ENCODE measurements around the gene MAPKAPK3.

MAPKAPK3 gene

DNA sequence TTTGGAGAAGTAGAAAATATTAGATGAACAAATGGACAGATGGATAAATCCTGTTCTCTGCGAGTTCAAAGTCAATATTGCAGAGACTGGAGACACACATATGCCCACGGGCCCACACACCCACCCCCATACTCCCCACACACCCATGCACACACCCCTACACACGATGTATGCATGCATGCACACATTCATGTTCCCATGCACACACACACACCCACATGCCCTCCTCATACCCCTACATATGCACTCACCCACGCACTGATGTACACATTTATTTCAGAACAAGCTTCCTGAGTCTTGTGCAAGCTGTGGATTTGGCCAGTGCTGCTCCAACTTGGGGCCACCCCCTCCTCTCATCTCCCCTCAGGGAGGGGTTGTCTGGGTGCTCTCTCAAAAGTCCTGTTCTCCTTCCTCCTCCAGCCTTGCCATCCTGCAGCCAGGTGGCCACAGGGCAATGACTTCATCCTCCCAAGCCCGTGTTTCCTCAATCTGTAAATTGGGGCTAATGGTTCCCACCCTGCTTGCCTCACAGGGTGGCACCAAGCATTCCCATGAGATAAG lies 16.4 kb downstream of the MAPKAPK3 start:
- Histone ChIP-seq H3K27ac (ENCODE audit: low read depth, low read length) (no peak overlapping the region), H2AFZ (ENCODE audit: insufficient read depth, low read length, poor library complexity) (no peak overlapping the region), H3K9me3 (ENCODE audit: insufficient read depth, low read depth, low read length) (no peaks in the 10 kb centered on the region), H3K4ac (ENCODE audit: low read depth, low read length) (no peak overlapping the region), H2BK5ac (ENCODE audit: low read depth, low read length, poor library complexity) (no peak overlapping the region), H2AK5ac (ENCODE audit: low read length) (no peak overlapping the region), H3K79me1 (ENCODE audit: low read length) (no peaks in the 10 kb centered on the region), H3K9ac (ENCODE audit: low read length) (no peak overlapping the region), H4K8ac (ENCODE audit: low read depth, low read length) (no peak overlapping the region), H3K79me2 (ENCODE audit: control insufficient read depth, insufficient read depth, low read length, poor library complexity) (no peaks in the 10 kb centered on the region), H2BK120ac (ENCODE audit: insufficient read depth, low read length, poor library complexity) (no peak overlapping the region), H4K91ac (ENCODE audit: low read depth, low read length) (no peak overlapping the region), H3K4me3 (ENCODE audit: low read depth, low read length) (no peak overlapping the region), H2BK12ac (ENCODE audit: low read length) (no peak overlapping the region), H3K23ac (ENCODE audit: low read length) (no peak overlapping the region), H4K12ac (ENCODE audit: low read depth, low read length) (no peak overlapping the region), H3K4me2 (ENCODE audit: low read length) (no peak overlapping the region), H3K4me1 (ENCODE audit: control insufficient read depth in 1 of 2, insufficient read depth in 2 of 2, low read length in 2 of 2) (peaks cover 0 to 2% of the 10 kb centered on the region in 2 experiments), H3K14ac (ENCODE audit: low read length) (no peak overlapping the region), H3K36me3 (ENCODE audit: control insufficient read depth in 1 of 2, insufficient read depth in 2 of 2, low read length in 2 of 2) (no peaks in the 10 kb centered on the region), H3K27me3 (ENCODE audit: insufficient read depth, low read length) (no peaks in the 10 kb centered on the region), H3K18ac (ENCODE audit: low read length) (no peak overlapping the region)
- WGBS (ENCODE audit: extremely low coverage, insufficient coverage, insufficient read length) = no CpG with 5 or more reads among the region's 5 CpGs
- no peak for DNase-seq

DNA sequence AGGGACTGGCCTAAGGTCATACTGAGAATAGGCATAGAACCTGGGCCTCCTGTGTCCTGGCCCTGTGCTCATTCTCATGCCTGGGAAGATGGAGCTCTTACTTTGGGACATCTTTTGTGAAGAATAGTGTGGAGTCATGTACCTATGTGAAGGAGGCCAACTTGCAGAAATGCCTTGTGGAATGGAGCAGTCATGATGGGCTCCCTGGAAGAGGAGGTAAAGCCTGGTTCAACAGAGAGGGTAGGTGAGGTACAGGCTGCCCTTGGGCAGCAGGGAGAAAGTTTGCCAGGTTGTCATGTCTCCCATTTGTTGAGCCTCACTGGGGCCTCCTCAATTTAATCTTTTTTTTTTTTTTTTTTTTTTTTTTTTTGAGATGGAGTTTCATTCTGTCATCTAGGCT lies 18.1 kb downstream of the MAPKAPK3 start:
- H3K23ac ChIP-seq (ENCODE audit: low read length) = no peak overlapping the region
- no peak overlapping the region for H4K8ac ChIP-seq (ENCODE audit: low read depth, low read length)
- no peak overlapping the region for H4K12ac ChIP-seq (ENCODE audit: low read depth, low read length)
- no peaks in the 10 kb centered on the region for H3K79me1 ChIP-seq (ENCODE audit: low read length)
- H3K36me3 ChIP-seq (ENCODE audit: control insufficient read depth in 1 of 2, insufficient read depth in 2 of 2, low read length in 2 of 2) = no peaks in the 10 kb centered on the region
- H3K9me3 ChIP-seq (ENCODE audit: insufficient read depth, low read depth, low read length) = no peaks in the 10 kb centered on the region
- H3K27ac ChIP-seq (ENCODE audit: low read depth, low read length) = no peak overlapping the region
- H2BK12ac ChIP-seq (ENCODE audit: low read length) = no peak overlapping the region
- no peak overlapping the region for H3K4me3 ChIP-seq (ENCODE audit: low read depth, low read length)
- H3K27me3 ChIP-seq (ENCODE audit: insufficient read depth, low read length) = no peaks in the 10 kb centered on the region
- H3K18ac ChIP-seq (ENCODE audit: low read length) = no peak overlapping the region
- H2AK5ac ChIP-seq (ENCODE audit: low read length) = no peak overlapping the region
- H3K4me2 ChIP-seq (ENCODE audit: low read length) = no peak overlapping the region
- no peak overlapping the region for H2BK120ac ChIP-seq (ENCODE audit: insufficient read depth, low read length, poor library complexity)
- H2AFZ ChIP-seq (ENCODE audit: insufficient read depth, low read length, poor library complexity) = no peak overlapping the region
- DNase-seq = no peak
- H3K79me2 ChIP-seq (ENCODE audit: control insufficient read depth, insufficient read depth, low read length, poor library complexity) = no peaks in the 10 kb centered on the region
- H2BK5ac ChIP-seq (ENCODE audit: low read depth, low read length, poor library complexity) = no peak overlapping the region
- no peak overlapping the region for H4K91ac ChIP-seq (ENCODE audit: low read depth, low read length)
- no peak overlapping the region for H3K9ac ChIP-seq (ENCODE audit: low read length)
- peaks cover 0 to 2% of the 10 kb centered on the region in 2 experiments for H3K4me1 ChIP-seq (ENCODE audit: control insufficient read depth in 1 of 2, insufficient read depth in 2 of 2, low read length in 2 of 2)
- no peak overlapping the region for H3K14ac ChIP-seq (ENCODE audit: low read length)
- H3K4ac ChIP-seq (ENCODE audit: low read depth, low read length) = no peak overlapping the region

DNA sequence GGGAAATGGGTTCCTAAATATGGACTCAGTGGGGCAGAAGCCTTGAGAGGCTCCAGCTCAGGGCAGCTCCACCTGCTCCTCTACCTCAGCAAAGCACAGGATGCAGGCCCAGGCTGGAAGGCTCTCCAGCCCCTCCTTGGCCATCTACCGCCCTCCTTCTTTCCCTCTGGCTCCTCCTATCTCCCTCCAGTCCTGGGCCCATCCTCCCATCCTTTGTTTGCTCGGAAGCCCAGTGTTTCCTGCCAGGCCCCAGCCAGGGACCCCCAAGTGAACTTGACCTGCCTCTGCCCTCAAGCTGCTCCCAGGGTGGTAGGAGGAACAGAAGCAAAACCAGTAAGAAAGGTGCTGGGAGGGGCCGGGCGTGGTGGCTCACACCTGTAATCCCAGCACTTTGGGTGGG lies 20.1 kb downstream of the MAPKAPK3 start:
- Histone ChIP-seq H2BK5ac (ENCODE audit: low read depth, low read length, poor library complexity) (no peak overlapping the region), H3K9me3 (ENCODE audit: insufficient read depth, low read depth, low read length) (no peaks in the 10 kb centered on the region), H3K4me2 (ENCODE audit: low read length) (no peak overlapping the region), H3K4ac (ENCODE audit: low read depth, low read length) (no peak overlapping the region), H4K91ac (ENCODE audit: low read depth, low read length) (no peak overlapping the region), H3K18ac (ENCODE audit: low read length) (no peak overlapping the region), H2AK5ac (ENCODE audit: low read length) (no peak overlapping the region), H3K4me3 (ENCODE audit: low read depth, low read length) (no peak overlapping the region), H4K8ac (ENCODE audit: low read depth, low read length) (no peak overlapping the region), H3K27me3 (ENCODE audit: insufficient read depth, low read length) (no peaks in the 10 kb centered on the region), H3K79me2 (ENCODE audit: control insufficient read depth, insufficient read depth, low read length, poor library complexity) (no peaks in the 10 kb centered on the region), H3K9ac (ENCODE audit: low read length) (no peak overlapping the region), H2BK12ac (ENCODE audit: low read length) (no peak overlapping the region), H3K4me1 (ENCODE audit: control insufficient read depth in 1 of 2, insufficient read depth in 2 of 2, low read length in 2 of 2) (peaks cover 0 to 2% of the 10 kb centered on the region in 2 experiments), H2AFZ (ENCODE audit: insufficient read depth, low read length, poor library complexity) (no peak overlapping the region), H3K36me3 (ENCODE audit: control insufficient read depth in 1 of 2, insufficient read depth in 2 of 2, low read length in 2 of 2) (no peaks in the 10 kb centered on the region), H3K14ac (ENCODE audit: low read length) (no peak overlapping the region), H3K23ac (ENCODE audit: low read length) (no peak overlapping the region), H3K79me1 (ENCODE audit: low read length) (no peaks in the 10 kb centered on the region), H3K27ac (ENCODE audit: low read depth, low read length) (no peak overlapping the region), H4K12ac (ENCODE audit: low read depth, low read length) (no peak overlapping the region), H2BK120ac (ENCODE audit: insufficient read depth, low read length, poor library complexity) (no peak overlapping the region)
- DNase-seq = no peak
- no CpG with 5 or more reads among the region's 4 CpGs for WGBS (ENCODE audit: extremely low coverage, insufficient coverage, insufficient read length)

DNA sequence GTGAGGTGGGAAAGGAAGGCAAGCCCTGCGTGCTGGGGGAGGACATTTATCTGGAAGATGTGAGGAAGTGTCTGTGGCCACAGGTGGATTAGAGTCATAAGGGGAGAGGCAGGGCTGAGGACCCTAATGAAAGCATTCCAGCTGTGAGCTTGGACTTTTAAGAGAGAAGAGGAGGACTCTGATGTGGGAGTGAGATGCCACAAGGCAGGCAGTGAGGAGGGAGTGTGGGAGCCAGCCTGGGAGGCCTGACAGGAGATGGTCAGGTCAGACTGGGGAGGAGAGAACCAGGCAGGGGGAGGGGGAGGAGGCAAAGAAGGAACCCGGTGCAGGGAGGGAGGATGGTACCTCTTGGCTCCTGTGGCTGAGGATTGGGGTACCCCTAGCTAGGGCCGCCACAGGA lies 21.0 kb downstream of the MAPKAPK3 start:
- H3K79me2 ChIP-seq (ENCODE audit: control insufficient read depth, insufficient read depth, low read length, poor library complexity) = no peaks in the 10 kb centered on the region
- H3K27ac ChIP-seq (ENCODE audit: low read depth, low read length) = no peak overlapping the region
- H3K23ac ChIP-seq (ENCODE audit: low read length) = no peak overlapping the region
- H3K4me3 ChIP-seq (ENCODE audit: low read depth, low read length) = no peak overlapping the region
- no peak overlapping the region for H3K9ac ChIP-seq (ENCODE audit: low read length)
- no peak overlapping the region for H2BK120ac ChIP-seq (ENCODE audit: insufficient read depth, low read length, poor library complexity)
- H3K14ac ChIP-seq (ENCODE audit: low read length) = no peak overlapping the region
- H4K91ac ChIP-seq (ENCODE audit: low read depth, low read length) = no peak overlapping the region
- H3K79me1 ChIP-seq (ENCODE audit: low read length) = no peaks in the 10 kb centered on the region
- DNase-seq = no peak
- no peak overlapping the region for H3K18ac ChIP-seq (ENCODE audit: low read length)
- H3K4me1 ChIP-seq (ENCODE audit: control insufficient read depth in 1 of 2, insufficient read depth in 2 of 2, low read length in 2 of 2) = no peaks in the 10 kb centered on the region
- no CpG with 5 or more reads among the region's 3 CpGs for WGBS (ENCODE audit: extremely low coverage, insufficient coverage, insufficient read length)
- H2BK12ac ChIP-seq (ENCODE audit: low read length) = no peak overlapping the region
- H3K36me3 ChIP-seq (ENCODE audit: control insufficient read depth in 1 of 2, insufficient read depth in 2 of 2, low read length in 2 of 2) = no peaks in the 10 kb centered on the region
- H4K12ac ChIP-seq (ENCODE audit: low read depth, low read length) = no peak overlapping the region
- no peaks in the 10 kb centered on the region for H3K27me3 ChIP-seq (ENCODE audit: insufficient read depth, low read length)
- no peak overlapping the region for H3K4me2 ChIP-seq (ENCODE audit: low read length)
- H2AK5ac ChIP-seq (ENCODE audit: low read length) = no peak overlapping the region
- no peak overlapping the region for H2AFZ ChIP-seq (ENCODE audit: insufficient read depth, low read length, poor library complexity)
- no peaks in the 10 kb centered on the region for H3K9me3 ChIP-seq (ENCODE audit: insufficient read depth, low read depth, low read length)
- H4K8ac ChIP-seq (ENCODE audit: low read depth, low read length) = no peak overlapping the region
- H3K4ac ChIP-seq (ENCODE audit: low read depth, low read length) = no peak overlapping the region
- no peak overlapping the region for H2BK5ac ChIP-seq (ENCODE audit: low read depth, low read length, poor library complexity)
